Body of pancreas (tissue), 4 donors: ENCODE measurements around the gene CFAP206.

Source experiments
- CTCF ChIP-seq, 7 experiments: fragments of 450-650 bp in 4 of 7; fragments of 200-600 bp in 3 of 7; sonication (generic) in 3 of 7; IDR thresholded peaks; one replicate each; pipeline ENCODE4 v1.5.1; 2016 to 2019; ENCODE audit warnings: antibody characterized with exemption in 7 of 7
- POLR2A ChIP-seq, 3 donors: fragments of 450-650 bp; IDR thresholded peaks; one replicate each; pipeline ENCODE4 v1.6.1; 2016; ENCODE audit warnings: antibody characterized with exemption in 3 of 3, mild to moderate bottlenecking in 2 of 3

GRCh38 chr6:87426789-87427188, 19.0 kb downstream of the CFAP206 start:
- TF ChIP-seq CTCF (IDR thresholded peaks at IDR 0.05) (no peak), POLR2A (IDR thresholded peaks at IDR 0.05) (no peak)
